HG02938 (cell line): ENCODE data around the gene SHISA4.
"Not testable (repeated sequence)": the region's sequence is repeated elsewhere in the genome, so short reads cannot be mapped to it uniquely, and the experiment has no call there.

Source experiments
- ATAC-seq: cut with Tn5 transposase; IDR thresholded peaks from one replicate; pipeline ENCODE4 v1.9.1; 2021; ENCODE audit warnings: mild to moderate bottlenecking, moderate library complexity; ENCODE audit not compliant: unreplicated experiment

The SHISA4 gene

DNA sequence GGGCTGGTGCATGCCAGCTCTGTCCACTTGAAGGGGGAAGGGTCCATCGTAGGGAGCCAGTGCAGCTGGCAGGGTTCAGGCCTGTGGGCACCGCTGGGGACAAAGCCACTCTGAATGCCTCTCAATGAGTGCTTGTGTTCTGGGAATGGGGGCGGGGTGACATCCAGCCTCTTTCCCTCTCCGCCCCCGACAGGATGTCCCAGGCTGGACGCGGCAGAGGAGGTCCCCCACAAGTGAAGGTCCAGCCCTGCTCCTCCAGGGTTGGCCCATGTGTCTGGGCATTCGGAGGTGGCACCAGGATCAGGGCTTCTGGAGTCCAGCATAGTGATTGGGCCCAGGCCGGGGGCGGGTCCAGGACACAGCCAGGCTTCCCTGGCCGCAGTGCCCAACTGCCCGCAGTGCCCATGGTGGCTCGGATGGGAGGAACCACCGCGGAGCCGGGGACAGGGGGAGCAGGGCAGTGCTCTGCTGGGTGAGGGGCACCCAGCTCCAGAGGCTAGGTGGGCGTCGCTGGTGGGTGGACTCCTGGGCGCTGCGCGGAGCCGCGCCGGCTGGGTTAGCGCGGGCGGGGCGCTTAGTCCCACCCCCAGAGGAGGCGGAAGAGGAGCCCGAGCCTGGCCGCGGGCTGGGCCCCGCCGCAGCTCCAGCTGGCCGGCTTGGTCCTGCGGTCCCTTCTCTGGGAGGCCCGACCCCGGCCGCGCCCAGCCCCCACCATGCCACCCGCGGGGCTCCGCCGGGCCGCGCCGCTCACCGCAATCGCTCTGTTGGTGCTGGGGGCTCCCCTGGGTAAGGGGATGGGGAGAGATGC lies at the start of gene SHISA4:
SHISA4 (plus strand) TSS at position 617 of the 808 bp plus-strand sequence; CDS start at position 714, 97 bp downstream.
- ATAC-seq = no peak

DNA sequence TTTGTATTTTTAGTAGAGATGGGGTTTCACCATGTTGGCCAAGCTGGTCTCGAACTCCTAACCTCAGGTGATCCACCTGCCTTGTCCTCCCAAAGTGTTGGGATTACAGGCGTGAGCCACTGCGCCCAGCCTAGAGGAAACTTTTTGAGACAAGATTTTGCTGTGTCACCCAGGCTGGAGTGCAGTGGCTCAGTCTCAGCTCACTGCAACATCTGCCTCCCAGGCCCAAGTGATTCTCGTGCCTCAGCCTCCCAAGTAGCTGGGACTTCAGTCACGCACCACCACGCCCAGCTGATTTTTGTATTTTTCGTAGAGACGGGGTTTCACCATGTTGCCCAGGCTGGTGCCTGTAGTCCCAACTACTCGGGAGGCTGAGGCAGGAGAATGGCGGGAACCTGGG lies 49.6 kb upstream of the SHISA4 start:
- not testable (repeated sequence) for ATAC-seq

GRCh38 chr1:201840055-201840454 lies 48.6 kb upstream of the SHISA4 start:
- ATAC-seq = no peak

DNA sequence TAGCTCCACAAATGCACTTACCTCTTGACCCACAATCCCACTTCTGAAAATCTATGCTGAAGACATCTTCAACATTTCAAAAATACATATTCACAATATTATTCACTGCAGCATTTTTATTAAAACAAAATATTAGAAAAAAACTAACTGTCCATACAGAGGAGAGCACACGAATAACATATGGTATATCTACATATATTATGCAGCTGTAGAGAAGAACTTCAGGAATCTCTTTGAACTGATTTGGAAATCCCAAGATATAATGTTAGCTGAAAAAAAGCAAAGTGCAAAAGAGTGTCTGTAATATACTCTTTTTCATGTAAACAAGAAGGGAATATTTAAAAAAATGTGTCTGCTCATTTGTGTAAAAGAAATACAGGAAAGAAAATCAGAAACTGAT lies 48.2 kb upstream of the SHISA4 start:
- no peak for ATAC-seq

- ATAC-seq = no peak
These were observed 47.3 kb upstream of the SHISA4 start for GRCh38 chr1:201841265-201841912.

DNA sequence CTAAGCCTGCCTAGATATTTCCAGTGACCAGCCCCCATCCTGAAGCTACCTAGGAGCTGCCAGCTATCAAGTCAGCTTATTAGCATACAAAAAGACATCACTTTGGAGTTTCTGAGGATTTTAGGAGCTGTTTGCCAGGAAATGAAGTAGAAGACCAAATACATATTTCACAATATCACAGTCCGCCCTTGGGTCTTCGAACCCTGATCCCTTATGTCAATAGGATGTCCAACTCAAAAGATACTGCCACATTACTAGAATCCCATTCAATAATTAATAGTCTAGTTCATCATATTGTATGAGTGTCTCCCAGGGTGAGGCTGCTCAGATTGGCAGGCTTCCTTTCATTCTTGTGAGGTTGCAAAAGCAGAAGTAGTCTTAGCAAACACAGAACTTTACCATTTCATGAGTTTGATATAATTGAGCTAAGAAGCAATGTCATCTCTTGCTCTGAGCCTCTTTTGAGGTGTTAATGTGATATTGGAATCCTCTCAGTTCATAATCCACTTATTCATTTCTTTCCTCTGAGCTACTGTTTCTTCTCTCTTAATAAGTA lies 46.1 kb upstream of the SHISA4 start:
- no peak for ATAC-seq

DNA sequence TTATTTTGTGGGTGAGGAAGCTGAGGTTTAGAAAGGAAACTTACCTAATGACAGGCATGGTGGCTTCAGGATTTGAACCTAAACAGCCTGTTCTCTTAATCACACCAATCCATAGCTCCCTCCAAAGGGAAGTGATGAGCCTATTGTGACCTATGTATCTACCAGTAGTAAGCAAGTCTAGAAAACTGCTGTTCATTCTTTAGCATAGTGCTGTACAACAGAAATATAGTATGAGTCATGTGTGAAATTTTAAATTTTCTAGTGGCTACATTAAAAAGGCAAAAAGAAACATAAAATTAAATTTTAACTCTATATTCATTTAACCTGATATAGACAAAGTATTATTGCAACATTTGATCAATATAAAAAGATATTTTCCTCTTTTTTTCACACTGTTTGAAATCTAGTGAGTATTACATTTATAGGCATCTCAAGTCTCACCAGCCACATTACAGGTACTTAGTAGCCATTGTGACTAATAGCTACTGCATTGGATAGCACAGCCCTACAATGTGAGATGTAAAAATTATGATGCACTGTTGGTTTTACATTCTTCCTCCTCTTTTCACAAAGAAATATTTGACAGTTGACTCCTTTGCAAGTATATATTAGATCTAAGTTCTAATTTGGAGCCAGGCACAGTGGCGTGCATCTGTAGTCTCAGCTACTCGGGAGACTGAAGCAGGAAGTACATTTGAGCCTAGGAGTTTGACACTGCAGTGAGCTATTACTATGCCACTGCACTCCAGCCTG lies 43.2 kb upstream of the SHISA4 start:
- ATAC-seq = no peak

GRCh38 chr1:201847150-201847549 lies 41.5 kb upstream of the SHISA4 start:
- no peak for ATAC-seq

- ATAC-seq = no peak
These were observed 40.5 kb upstream of the SHISA4 start for GRCh38 chr1:201848230-201848629.

GRCh38 chr1:201849372-201850052 lies 39.2 kb upstream of the SHISA4 start:
- ATAC-seq = no peak

GRCh38 chr1:201850053-201850397 lies 38.7 kb upstream of the SHISA4 start:
- ATAC-seq = no peak

- ATAC-seq = no peak
These were observed 36.7 kb upstream of the SHISA4 start for GRCh38 chr1:201851949-201852348.

DNA sequence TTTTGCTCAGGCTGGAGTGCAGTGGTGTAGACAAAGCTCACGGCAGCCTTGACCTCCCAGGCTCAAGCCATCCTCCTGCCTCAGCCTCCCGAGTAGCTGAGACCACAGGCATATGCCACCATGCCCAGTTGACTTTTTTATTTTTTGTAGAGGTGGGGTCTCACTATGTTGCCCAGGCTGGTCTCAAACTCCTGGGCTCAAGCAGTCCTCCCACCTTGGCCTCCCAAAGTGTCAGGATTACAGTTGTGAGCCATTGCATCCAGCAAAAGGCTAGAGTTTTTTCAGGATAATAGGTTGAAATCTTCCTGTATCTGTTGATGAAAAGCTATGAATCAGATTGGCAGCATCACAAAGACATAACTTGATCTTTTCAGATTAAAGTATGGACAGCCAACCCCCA lies 32.0 kb upstream of the SHISA4 start:
- ATAC-seq = not testable (repeated sequence)

- ATAC-seq = no peak
These were observed 29.3 kb upstream of the SHISA4 start for GRCh38 chr1:201859424-201859823.

DNA sequence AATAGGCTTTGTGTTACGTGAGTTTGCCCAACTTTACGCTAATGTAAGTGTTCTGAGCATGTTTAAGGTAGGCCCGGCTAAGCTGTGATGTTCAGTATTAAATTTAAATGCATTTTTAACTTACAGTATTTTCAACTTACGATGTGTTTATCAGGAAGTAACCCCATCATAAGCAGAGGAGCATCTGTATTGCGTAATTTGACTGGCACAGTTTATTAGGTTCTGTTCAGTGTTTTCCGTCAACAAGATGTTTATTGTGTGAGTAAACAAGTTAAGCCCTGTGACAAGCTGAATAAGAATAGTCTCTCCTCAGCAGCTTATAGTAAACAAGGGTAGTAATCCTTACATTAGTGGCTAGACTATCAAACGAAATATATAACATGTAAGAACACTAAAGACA lies 27.2 kb upstream of the SHISA4 start:
- ATAC-seq = no peak

GRCh38 chr1:201870397-201870796 lies 18.3 kb upstream of the SHISA4 start:
- ATAC-seq = no peak

GRCh38 chr1:201874672-201875071 lies 14.0 kb upstream of the SHISA4 start:
- no peak for ATAC-seq

DNA sequence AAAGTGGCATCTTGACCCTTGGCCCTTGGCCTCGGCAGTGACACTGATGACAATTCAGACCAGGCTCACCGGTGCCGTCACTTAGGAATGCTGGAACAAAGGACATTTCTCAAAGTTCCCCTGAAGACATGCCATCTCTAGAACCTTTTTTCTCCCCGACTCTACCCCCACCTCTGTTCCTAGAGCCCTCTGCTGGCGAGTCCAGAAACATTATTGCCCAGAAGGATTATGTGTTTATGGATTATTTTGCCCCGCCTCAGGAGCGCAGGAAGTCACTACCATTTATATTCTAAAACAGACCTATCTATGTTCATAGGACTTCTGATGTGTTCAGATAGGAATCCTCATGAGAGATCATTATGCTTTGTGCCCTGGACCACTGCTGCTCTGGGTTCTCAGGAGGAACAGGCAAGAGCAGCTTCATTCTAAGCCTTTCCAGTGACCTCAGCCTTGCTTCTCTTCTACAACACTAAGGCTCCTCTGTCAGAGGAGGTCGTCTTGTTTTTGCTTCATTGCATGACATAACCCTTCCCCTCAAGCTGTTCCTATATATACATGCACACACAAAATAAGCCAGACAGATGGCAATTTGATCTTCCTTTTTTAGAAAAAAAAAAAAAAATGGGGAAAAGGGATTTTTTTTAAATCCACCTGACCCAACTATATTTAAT lies 12.4 kb upstream of the SHISA4 start:
- no peak for ATAC-seq

DNA sequence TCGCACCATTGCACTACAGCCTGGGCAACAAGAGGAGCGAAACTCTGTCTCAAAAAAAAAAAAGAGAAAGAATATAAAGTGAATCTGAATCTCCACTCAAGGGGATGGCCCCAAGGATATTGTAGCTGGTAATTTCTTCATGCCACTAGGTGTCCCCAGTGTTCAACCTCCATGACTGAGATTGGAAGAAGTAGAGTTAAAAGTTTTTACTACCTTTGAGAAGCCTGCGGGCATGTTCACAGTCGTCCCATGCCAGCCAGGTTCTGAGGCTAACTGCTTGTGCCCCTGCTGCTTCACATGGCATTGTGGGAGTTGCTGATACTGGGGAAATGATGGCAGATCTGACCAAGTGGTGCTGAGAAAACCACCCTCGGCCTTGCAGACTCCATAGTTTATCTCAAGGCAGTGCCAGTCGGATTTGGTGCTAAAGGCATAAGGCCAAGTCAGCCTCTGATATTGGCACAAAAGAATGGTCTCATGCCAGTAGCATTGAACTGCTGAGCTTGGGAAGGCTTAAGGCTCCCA lies 10.8 kb upstream of the SHISA4 start:
- no peak for ATAC-seq

DNA sequence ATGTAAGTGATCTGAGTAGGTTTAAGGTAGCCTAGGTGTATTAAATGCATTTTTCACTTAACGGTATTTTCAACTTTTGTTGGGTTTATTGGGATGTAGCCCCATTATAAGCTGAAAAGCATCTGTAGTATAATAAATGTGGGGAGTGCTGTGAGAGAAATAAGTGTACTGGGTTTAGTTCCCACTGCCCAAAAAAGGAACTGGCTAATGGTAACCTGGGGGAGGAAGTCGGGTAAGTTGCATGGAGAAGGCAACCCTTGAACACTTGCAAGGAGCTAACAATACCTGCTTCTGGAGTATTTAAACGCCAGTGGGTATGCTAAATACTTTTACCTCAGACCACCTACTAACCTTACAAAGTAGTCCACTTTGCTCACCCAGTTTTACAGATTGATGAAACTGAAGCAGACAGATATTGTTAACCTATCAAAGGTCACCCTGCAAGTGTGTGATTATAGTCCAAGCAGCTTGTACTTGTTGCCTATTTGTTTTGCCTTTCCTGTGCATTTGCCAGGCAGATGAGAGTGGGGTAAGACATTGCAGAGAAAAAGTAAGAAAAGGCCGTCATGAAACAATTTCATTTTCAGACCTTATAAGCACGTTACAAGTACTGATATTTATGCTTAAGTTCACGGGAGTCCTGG lies 7.6 kb upstream of the SHISA4 start:
- ATAC-seq = no peak
